Right lobe of liver (tissue), 4 donors: Measurements from ENCODE around the gene SUFU.

Experiments used
- CTCF ChIP-seq, 4 donors: fragments of 200-600 bp in 3 of 4; fragments of 450-650 bp in 1 of 4; IDR thresholded peaks; one replicate each; pipeline versions ENCODE4 v1.5.1 to v1.8.0; 2016 to 2022; ENCODE audit warnings: antibody characterized with exemption in 4 of 4, mild to moderate bottlenecking in 2 of 4
- POLR2A ChIP-seq: fragments of 450-650 bp; IDR thresholded peaks from one replicate; pipeline ENCODE4 v1.6.1; 2017; ENCODE audit warnings: antibody characterized with exemption, mild to moderate bottlenecking
- donor health status: DM: no; HTN: no; CAD: no.
- donor health status: DM: no; HTN: no; CAD: no.
- donor health status: DM: no; HTN: yes; CAD: no.

- TF ChIP-seq CTCF (IDR thresholded peaks at IDR 0.05) (no peak), POLR2A (peak; percentile 65)
Observed at GRCh38 chr10:102502337-102503151, 1.2 kb upstream of the SUFU start, which contains the start of gene ACTR1A.
